ENCODE results near the gene MACROD1. TPM values are rescaled to one million over a fixed set of nuclear protein-coding genes. Genes with fewer than 3 reads are reported as not detected.

MACROD1 gene
- total and polyA plus RNA-seq, 2 of the 13 experiments (the other 11 are each of a cell fraction or from before 2014, with no cell fraction given) = 23.1 to 34.5 TPM

DNA sequence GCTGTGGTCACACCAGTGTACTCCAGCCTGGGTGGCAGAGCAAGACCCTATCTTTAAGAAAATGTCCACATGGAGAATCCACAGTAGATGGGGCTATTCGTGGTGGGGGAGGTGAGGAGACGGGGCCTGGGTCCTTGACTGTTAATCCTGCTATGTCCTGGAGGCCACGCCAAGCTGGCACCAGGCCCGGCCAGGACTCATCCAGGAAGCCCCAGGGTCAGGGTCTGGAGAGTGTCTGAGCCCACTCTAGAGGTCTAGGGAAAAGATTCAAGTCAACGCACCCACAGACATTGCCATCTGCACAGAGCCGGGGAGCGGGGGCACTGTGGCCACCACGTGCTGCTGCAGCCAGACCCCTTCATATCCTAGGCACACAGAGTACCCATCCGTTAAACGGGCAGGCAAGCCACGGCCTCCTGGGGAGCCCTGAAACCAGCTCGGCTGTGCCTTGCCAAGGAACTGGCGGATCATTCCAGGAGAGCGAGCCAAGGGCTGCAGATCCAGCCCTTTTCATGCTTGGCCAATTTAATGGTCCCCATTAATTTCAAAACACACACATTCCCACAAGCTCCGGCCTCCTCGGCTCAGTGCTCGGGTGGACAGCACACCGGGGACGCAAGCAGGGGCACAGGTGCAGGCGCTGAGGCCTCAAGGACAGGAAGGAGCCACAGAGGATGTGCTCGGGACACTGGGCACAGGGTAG, 24.7 kb downstream of the MACROD1 start:
- BruUV-seq (replicated peaks) = no TSS peak
- in situ Hi-C loops (cut with HindIII; ENCODE audit: extremely low pct_ligation_motif_present, low pct_unique_long_range_greater_than_20kb) = loop anchor here (10.0 kb wide), 1 partner anchor 306 kb away; the partner anchor contains the start of gene MARK2

More for the DNA sequence above, 24.7 kb downstream of the MACROD1 start:
- Histone ChIP-seq H2AFZ (ENCODE audit: low read length) (no peak overlapping the region), H4K20me1 (ENCODE audit: insufficient read depth, low read length) (peaks cover 3% of the 10 kb centered on the region; the same call in 1 of the 2 replicates), H3K4me3 (replicated peaks in 1 of 3; ENCODE audit: insufficient read depth in 1 of 3, low read depth in 2 of 3, low read length in 3 of 3) (no peak overlapping the region), H3K27me3 (ENCODE audit: control insufficient read depth in 1 of 2, insufficient read depth in 2 of 2, low read length in 2 of 2) (no peaks in the 10 kb centered on the region), H3K4me2 (ENCODE audit: low read depth, low read length) (no peak overlapping the region), H3K27ac (ENCODE audit: extremely low read length, insufficient read depth, low read length) (no peak overlapping the region), H3K36me3 (replicated peaks in 1 of 2; ENCODE audit: control insufficient read depth in 1 of 2, insufficient read depth in 2 of 2, low read length in 2 of 2) (peaks cover 0 to 1% of the 10 kb centered on the region in 2 experiments; a peak in 3 of 5 replicates), H3K9me3 (ENCODE audit: low read length) (no peaks in the 10 kb centered on the region), H3K79me2 (ENCODE audit: insufficient read depth, low read length) (no peaks in the 10 kb centered on the region), H3K4me1 (ENCODE audit: insufficient read depth, low read length) (peaks cover 6% of the 10 kb centered on the region), H3K9ac (ENCODE audit: insufficient read depth, low read depth, low read length) (no peak overlapping the region)
- ChIA-PET POLR2A (no interaction called here), CTCF (ENCODE audit: low intra/inter-chr PET ratio, low total read pairs) (no interaction called here)
- 99% methylated on average over 8 of the region's 21 CpGs for WGBS (ENCODE audit: low lambda C conversion rate)
- intact Hi-C loops (cut with micrococcal nuclease; ENCODE audit: unreplicated experiment) = no loop called here
- DNase-seq (ENCODE audit: low spot score) (no peak), ATAC-seq (no peak), FAIRE-seq (no peak)
- TF ChIP-seq, protein P1, sequence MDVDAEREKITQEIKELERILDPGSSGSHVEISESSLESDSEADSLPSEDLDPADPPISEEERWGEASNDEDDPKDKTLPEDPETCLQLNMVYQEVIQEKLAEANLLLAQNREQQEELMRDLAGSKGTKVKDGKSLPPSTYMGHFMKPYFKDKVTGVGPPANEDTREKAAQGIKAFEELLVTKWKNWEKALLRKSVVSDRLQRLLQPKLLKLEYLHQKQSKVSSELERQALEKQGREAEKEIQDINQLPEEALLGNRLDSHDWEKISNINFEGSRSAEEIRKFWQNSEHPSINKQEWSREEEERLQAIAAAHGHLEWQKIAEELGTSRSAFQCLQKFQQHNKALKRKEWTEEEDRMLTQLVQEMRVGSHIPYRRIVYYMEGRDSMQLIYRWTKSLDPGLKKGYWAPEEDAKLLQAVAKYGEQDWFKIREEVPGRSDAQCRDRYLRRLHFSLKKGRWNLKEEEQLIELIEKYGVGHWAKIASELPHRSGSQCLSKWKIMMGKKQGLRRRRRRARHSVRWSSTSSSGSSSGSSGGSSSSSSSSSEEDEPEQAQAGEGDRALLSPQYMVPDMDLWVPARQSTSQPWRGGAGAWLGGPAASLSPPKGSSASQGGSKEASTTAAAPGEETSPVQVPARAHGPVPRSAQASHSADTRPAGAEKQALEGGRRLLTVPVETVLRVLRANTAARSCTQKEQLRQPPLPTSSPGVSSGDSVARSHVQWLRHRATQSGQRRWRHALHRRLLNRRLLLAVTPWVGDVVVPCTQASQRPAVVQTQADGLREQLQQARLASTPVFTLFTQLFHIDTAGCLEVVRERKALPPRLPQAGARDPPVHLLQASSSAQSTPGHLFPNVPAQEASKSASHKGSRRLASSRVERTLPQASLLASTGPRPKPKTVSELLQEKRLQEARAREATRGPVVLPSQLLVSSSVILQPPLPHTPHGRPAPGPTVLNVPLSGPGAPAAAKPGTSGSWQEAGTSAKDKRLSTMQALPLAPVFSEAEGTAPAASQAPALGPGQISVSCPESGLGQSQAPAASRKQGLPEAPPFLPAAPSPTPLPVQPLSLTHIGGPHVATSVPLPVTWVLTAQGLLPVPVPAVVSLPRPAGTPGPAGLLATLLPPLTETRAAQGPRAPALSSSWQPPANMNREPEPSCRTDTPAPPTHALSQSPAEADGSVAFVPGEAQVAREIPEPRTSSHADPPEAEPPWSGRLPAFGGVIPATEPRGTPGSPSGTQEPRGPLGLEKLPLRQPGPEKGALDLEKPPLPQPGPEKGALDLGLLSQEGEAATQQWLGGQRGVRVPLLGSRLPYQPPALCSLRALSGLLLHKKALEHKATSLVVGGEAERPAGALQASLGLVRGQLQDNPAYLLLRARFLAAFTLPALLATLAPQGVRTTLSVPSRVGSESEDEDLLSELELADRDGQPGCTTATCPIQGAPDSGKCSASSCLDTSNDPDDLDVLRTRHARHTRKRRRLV (CRISPR knock-in tag; IDR thresholded peaks at IDR 0.05) = no peak
- TF ChIP-seq SAFB2 (CRISPR knock-in tag; IDR thresholded peaks at IDR 0.05; ENCODE audit: borderline replicate concordance, low read depth) (no peak), SOX6 (IDR thresholded peaks at IDR 0.05) (no peak), SOX6 (CRISPR knock-in tag; IDR thresholded peaks at IDR 0.05) (no peak), ZNF12 (CRISPR knock-in tag; IDR thresholded peaks at IDR 0.05) (no peak), RBAK (CRISPR knock-in tag; IDR thresholded peaks at IDR 0.05) (no peak), MIER2 (CRISPR knock-in tag; IDR thresholded peaks at IDR 0.05) (no peak)
- TF ChIP-seq, protein P2, sequence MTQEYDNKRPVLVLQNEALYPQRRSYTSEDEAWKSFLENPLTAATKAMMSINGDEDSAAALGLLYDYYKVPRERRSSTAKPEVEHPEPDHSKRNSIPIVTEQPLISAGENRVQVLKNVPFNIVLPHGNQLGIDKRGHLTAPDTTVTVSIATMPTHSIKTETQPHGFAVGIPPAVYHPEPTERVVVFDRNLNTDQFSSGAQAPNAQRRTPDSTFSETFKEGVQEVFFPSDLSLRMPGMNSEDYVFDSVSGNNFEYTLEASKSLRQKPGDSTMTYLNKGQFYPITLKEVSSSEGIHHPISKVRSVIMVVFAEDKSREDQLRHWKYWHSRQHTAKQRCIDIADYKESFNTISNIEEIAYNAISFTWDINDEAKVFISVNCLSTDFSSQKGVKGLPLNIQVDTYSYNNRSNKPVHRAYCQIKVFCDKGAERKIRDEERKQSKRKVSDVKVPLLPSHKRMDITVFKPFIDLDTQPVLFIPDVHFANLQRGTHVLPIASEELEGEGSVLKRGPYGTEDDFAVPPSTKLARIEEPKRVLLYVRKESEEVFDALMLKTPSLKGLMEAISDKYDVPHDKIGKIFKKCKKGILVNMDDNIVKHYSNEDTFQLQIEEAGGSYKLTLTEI (CRISPR knock-in tag; conservative IDR thresholded peaks at IDR 0.05) = no peak
- TF ChIP-seq, protein P3, sequence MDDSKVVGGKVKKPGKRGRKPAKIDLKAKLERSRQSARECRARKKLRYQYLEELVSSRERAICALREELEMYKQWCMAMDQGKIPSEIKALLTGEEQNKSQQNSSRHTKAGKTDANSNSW (CRISPR knock-in tag; IDR thresholded peaks at IDR 0.05; ENCODE audit: borderline replicate concordance) = no peak
- TF ChIP-seq, protein P4, sequence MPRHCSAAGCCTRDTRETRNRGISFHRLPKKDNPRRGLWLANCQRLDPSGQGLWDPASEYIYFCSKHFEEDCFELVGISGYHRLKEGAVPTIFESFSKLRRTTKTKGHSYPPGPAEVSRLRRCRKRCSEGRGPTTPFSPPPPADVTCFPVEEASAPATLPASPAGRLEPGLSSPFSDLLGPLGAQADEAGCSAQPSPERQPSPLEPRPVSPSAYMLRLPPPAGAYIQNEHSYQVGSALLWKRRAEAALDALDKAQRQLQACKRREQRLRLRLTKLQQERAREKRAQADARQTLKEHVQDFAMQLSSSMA (CRISPR knock-in tag; IDR thresholded peaks at IDR 0.05) = no peak

Measured in HepG2 (cell line).